ENCODE data around the gene EIPR1. TPM values are rescaled to one million over a fixed set of nuclear protein-coding genes. Genes with fewer than 3 reads are reported as not detected.

The EIPR1 gene
- total RNA-seq, 2 donors from 2014 or later = 13.5 TPM

Other genes starting within 250 kb of the EIPR1 start
- 100 to 1,000 TPM in 1 of 2 donors, 10 to 100 TPM in 1; 43.1 to 134 TPM for gene TRAPPC12, start 1.9 kb upstream of the EIPR1 start, total RNA-seq
- gene ADI1, start 141.7 kb upstream of the EIPR1 start, total RNA-seq = 10 to 100 TPM; 18.8 to 22.3 TPM
- 10 to 100 TPM; 10.1 to 11.2 TPM for gene RNASEH1, start 180.5 kb upstream of the EIPR1 start, total RNA-seq
- 1,000 to 10,000 TPM; 1,861 to 2,092 TPM for gene RPS7, start 197.4 kb upstream of the EIPR1 start, total RNA-seq
- gene COLEC11, start 217.3 kb upstream of the EIPR1 start, total RNA-seq = 10 to 100 TPM; 11.5 to 15.3 TPM